CD14-positive monocyte (primary cell): Measurements from ENCODE around the gene PSKH1. TPM values are rescaled to one million over a fixed set of nuclear protein-coding genes. Genes with fewer than 3 reads are reported as not detected.

Experiments used
- DNase-seq, 3 donors: peaks; one replicate each; pipeline ENCODE4 v3.0.0-alpha.2; 2011 to 2022
- H2AFZ ChIP-seq: 2 replicates; pipeline ENCODE4 v1.6.0; 2012; ENCODE audit warnings: mild to moderate bottlenecking, low read depth, low read length, inconsistent platforms; ENCODE audit not compliant: insufficient read depth, poor library complexity, severe bottlenecking
- H3K27ac ChIP-seq, 2 donors: 1 replicate in 1 of 2; 2 replicates in 1 of 2; pipeline ENCODE4 v1.5.1; 2012 to 2013; ENCODE audit warnings: low read length in 2 of 2, control low read depth in 1 of 2, inconsistent platforms in 1 of 2, low read depth in 1 of 2, mild to moderate bottlenecking in 1 of 2
- H3K27me3 ChIP-seq, 2 donors: one replicate each; pipeline versions ENCODE4 v1.6.0 to v1.6.1; 2011 to 2013; ENCODE audit warnings: low read length in 2 of 2; ENCODE audit not compliant: control insufficient read depth in 2 of 2, insufficient read depth in 2 of 2
- H3K36me3 ChIP-seq, 2 donors: replicated peaks in 1 of 2; 1 replicate in 1 of 2; 2 replicates in 1 of 2; pipeline versions ENCODE4 v1.5.1 to v1.6.1; 2012 to 2013; ENCODE audit warnings: low read length in 2 of 2, control low read depth in 1 of 2, inconsistent platforms in 1 of 2, mild to moderate bottlenecking in 1 of 2; ENCODE audit not compliant: insufficient read depth in 2 of 2, control insufficient read depth in 1 of 2
- H3K4me1 ChIP-seq, 2 donors: 1 replicate in 1 of 2; 2 replicates in 1 of 2; pipeline versions ENCODE4 v1.5.1 to v1.6.1; 2012 to 2013; ENCODE audit warnings: low read length in 2 of 2, control low read depth in 1 of 2, inconsistent platforms in 1 of 2, mild to moderate bottlenecking in 1 of 2, moderate library complexity in 1 of 2; ENCODE audit not compliant: insufficient read depth in 2 of 2, control insufficient read depth in 1 of 2
- H3K4me2 ChIP-seq: replicated peaks from 2 replicates; pipeline ENCODE3; 2012; ENCODE audit warnings: low read length, moderate library complexity, mild to moderate bottlenecking; ENCODE audit not compliant: poor library complexity, severe bottlenecking; ENCODE audit errors: extremely low read depth
- H3K4me3 ChIP-seq, 3 experiments: fragments of 200-600 bp in 1 of 3; sonication (generic) in 1 of 3; replicated peaks in 1 of 3; 1 replicate in 2 of 3; 2 replicates in 1 of 3; pipeline ENCODE4 v1.5.1; 2011 to 2013; ENCODE audit warnings: low read length in 3 of 3, mild to moderate bottlenecking in 3 of 3, control low read depth in 2 of 3, low read depth in 2 of 3, inconsistent platforms in 1 of 3, moderate library complexity in 1 of 3
- H3K79me2 ChIP-seq: 2 replicates; pipeline ENCODE4 v1.6.0; 2012; ENCODE audit warnings: mild to moderate bottlenecking, control low read depth, inconsistent platforms, low read length, moderate library complexity; ENCODE audit not compliant: insufficient read depth
- H3K9ac ChIP-seq: 2 replicates; pipeline ENCODE4 v1.6.0; 2017; ENCODE audit warnings: low read length, mild to moderate bottlenecking; ENCODE audit not compliant: insufficient read depth, poor library complexity, severe bottlenecking
- H3K9me3 ChIP-seq, 2 donors: replicated peaks in 1 of 2; 1 replicate in 1 of 2; 2 replicates in 1 of 2; pipeline versions ENCODE4 v1.5.1 to v1.6.1; 2012 to 2013; ENCODE audit warnings: low read length in 2 of 2, control low read depth in 1 of 2; ENCODE audit not compliant: control insufficient read depth in 1 of 2, insufficient read depth in 1 of 2
- H4K20me1 ChIP-seq: 2 replicates; pipeline ENCODE4 v1.6.0; 2012; ENCODE audit warnings: mild to moderate bottlenecking, low read length, control low read depth, moderate library complexity; ENCODE audit not compliant: insufficient read depth
- H3K27ac Mint-ChIP-seq, 7 donors: one replicate each; pipeline ENCODE4 v1.8.0; 2020; ENCODE audit warnings: mild to moderate bottlenecking in 7 of 7, mixed read lengths in 7 of 7, moderate library complexity in 6 of 7, inconsistent platforms in 2 of 7
- H3K27me3 Mint-ChIP-seq, 3 donors: one replicate each; pipeline ENCODE4 v1.8.0; 2021 to 2022; ENCODE audit warnings: low read depth in 3 of 3, mild to moderate bottlenecking in 3 of 3, mixed read lengths in 3 of 3, moderate library complexity in 3 of 3, inconsistent platforms in 1 of 3
- H3K36me3 Mint-ChIP-seq, 2 donors: one replicate each; pipeline ENCODE4 v1.8.0; 2020; ENCODE audit warnings: mixed read lengths in 2 of 2, inconsistent platforms in 1 of 2, mild to moderate bottlenecking in 1 of 2
- H3K4me1 Mint-ChIP-seq: one replicate; pipeline ENCODE4 v1.8.0; 2020; ENCODE audit warnings: mild to moderate bottlenecking, mixed read lengths
- H3K4me3 Mint-ChIP-seq, 2 donors: one replicate each; pipeline ENCODE4 v1.8.0; 2020; ENCODE audit warnings: mild to moderate bottlenecking in 2 of 2, mixed read lengths in 2 of 2, moderate library complexity in 1 of 2
- H3K9me3 Mint-ChIP-seq, 7 donors: one replicate each; pipeline ENCODE4 v1.8.0; 2020 to 2022; ENCODE audit warnings: mixed read lengths in 7 of 7, mild to moderate bottlenecking in 6 of 7, moderate library complexity in 6 of 7, inconsistent platforms in 2 of 7
- CTCF ChIP-seq: fragments of 200-600 bp; IDR thresholded peaks from one replicate; pipeline ENCODE4 v1.8.0; 2022; ENCODE audit warnings: antibody characterized with exemption, mild to moderate bottlenecking
- WGBS: methylation state at CpG from one replicate; pipeline ENCODE4 v1.1.5; 2013; ENCODE audit warnings: missing lambda C conversion rate; ENCODE audit not compliant: insufficient coverage; 5-methylcytosine and 5-hydroxymethylcytosine counted together
- intact Hi-C, 2 donors: fragments of 100-400 bp; cut with micrococcal nuclease; formaldehyde crosslinking; loops; one replicate each; pipeline versions ENCODE4 v1.15.0 to v1.15.1; 2023
- polyA plus RNA-seq, 3 donors: library from polyadenylated mRNA; depleted of rRNA in 1 of 3; unstranded in 2 of 3; stranded (reverse) in 1 of 3; fragments of 300-500 nt in 2 of 3; fragments of >200 nt in 1 of 3; fragmentation: Illumina TruSeq in 2 of 3; gene quantifications; 1 replicate in 2 of 3; 2 replicates in 1 of 3; pipeline ENCODE4 v1.2.3, GENCODE V29; 2012 to 2021

The PSKH1 gene
- polyA plus RNA-seq, 3 donors, result 11.0 to 19.7 (median 16.8) TPM

GRCh38 chr16:67949645-67950044, 56.6 kb downstream of the PSKH1 start:
- intact Hi-C loops, result no loop called here
- no peak for TF ChIP-seq CTCF
- H3K27ac ChIP-seq, result no peak overlapping the region
- no peak overlapping the region for H3K4me3 ChIP-seq
- no peak overlapping the region for H2AFZ ChIP-seq
- H3K9ac ChIP-seq, result no peak overlapping the region
- Mint-ChIP-seq H3K27me3 (peaks cover 0 to 2% (median 0%) of the 10 kb centered on the region in 3 donors), H3K9me3 (no peaks in the 10 kb centered on the region), H3K4me1 (no peaks in the 10 kb centered on the region), H3K27ac (no peak overlapping the region), H3K36me3 (peaks cover 64 to 91% of the 10 kb centered on the region in 2 donors), H3K4me3 (no peak overlapping the region)
- no peaks in the 10 kb centered on the region for H4K20me1 ChIP-seq
- H3K27me3 ChIP-seq, result no peaks in the 10 kb centered on the region
- no peak overlapping the region for H3K4me2 ChIP-seq
- no peaks in the 10 kb centered on the region for H3K4me1 ChIP-seq
- no peaks in the 10 kb centered on the region for H3K9me3 ChIP-seq
- 99% methylated on average over 9 of the region's 11 CpGs for WGBS
- no peaks in the 10 kb centered on the region for H3K79me2 ChIP-seq
- no peak for DNase-seq
- H3K36me3 ChIP-seq, result peaks cover 88 to 94% of the 10 kb centered on the region in 2 donors

- no peak overlapping the region for H3K4me3 ChIP-seq
- Mint-ChIP-seq H3K27ac (no peak overlapping the region), H3K4me3 (no peak overlapping the region), H3K4me1 (no peaks in the 10 kb centered on the region), H3K27me3 (peaks cover 0 to 2% (median 0%) of the 10 kb centered on the region in 3 donors), H3K9me3 (no peaks in the 10 kb centered on the region), H3K36me3 (peaks cover 64 to 91% of the 10 kb centered on the region in 2 donors)
- H4K20me1 ChIP-seq, result no peaks in the 10 kb centered on the region
- no peaks in the 10 kb centered on the region for H3K79me2 ChIP-seq
- H3K27me3 ChIP-seq, result no peaks in the 10 kb centered on the region
- no peak overlapping the region for H2AFZ ChIP-seq
- H3K9me3 ChIP-seq, result no peaks in the 10 kb centered on the region
- H3K4me2 ChIP-seq, result no peak overlapping the region
- intact Hi-C loops, result no loop called here
- WGBS, result 96% methylated on average over 8 of the region's 16 CpGs
- H3K9ac ChIP-seq, result no peak overlapping the region
- no peak overlapping the region for H3K27ac ChIP-seq
- no peak for TF ChIP-seq CTCF
- H3K36me3 ChIP-seq, result peaks cover 81 to 94% of the 10 kb centered on the region in 2 donors
- H3K4me1 ChIP-seq, result no peaks in the 10 kb centered on the region
- DNase-seq, result no peak
Measured at GRCh38 chr16:67950335-67950843, 57.3 kb downstream of the PSKH1 start.
